Measurements from ENCODE around the gene INTS7. TPM values are rescaled to one million over a fixed set of nuclear protein-coding genes. Genes with fewer than 3 reads are reported as not detected.
A peak's percentile ranks its signal among the peaks of the same experiment; 100 is the strongest.

The INTS7 gene
- total and polyA plus RNA-seq, 11 donors = 3.6 to 12.9 (median 9.1) TPM

DNA sequence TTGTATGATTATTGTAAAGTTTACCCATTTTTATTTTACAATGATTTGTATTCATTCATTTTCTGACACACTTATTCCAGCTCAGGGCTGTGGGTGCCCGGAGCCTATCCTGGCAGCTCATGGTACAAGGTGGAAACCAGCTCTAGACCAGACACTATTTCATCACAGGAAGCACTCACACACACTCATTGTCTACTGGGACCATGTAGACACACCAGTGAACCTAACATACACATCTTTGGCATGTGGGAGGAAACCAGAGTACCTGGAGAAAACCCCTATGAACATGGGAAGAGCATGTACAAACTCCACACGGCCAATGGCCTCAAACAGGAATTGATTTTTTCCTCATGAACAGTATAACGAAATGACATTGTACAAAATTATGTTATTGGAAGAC, 2.5 kb upstream of the INTS7 start:
- no peak overlapping the region for H3K27ac ChIP-seq
- WGBS, 4 donors = 66 to 75% (median 68%) methylated on average over 3 of the region's 3 CpGs
- no peaks in the 10 kb centered on the region for H3K36me3 ChIP-seq
- ATAC-seq = no peak
- DNase-seq = no peak
- no peaks in the 10 kb centered on the region for H3K9me3 ChIP-seq
- no peak overlapping the region for H3K4me3 ChIP-seq
- peaks cover 0 to 27% (median 15%) of the 10 kb centered on the region in 12 donors for H3K4me1 ChIP-seq
- TF ChIP-seq POLR2A (IDR thresholded peaks at IDR 0.05) = no peak
- TF ChIP-seq, protein P1, sequence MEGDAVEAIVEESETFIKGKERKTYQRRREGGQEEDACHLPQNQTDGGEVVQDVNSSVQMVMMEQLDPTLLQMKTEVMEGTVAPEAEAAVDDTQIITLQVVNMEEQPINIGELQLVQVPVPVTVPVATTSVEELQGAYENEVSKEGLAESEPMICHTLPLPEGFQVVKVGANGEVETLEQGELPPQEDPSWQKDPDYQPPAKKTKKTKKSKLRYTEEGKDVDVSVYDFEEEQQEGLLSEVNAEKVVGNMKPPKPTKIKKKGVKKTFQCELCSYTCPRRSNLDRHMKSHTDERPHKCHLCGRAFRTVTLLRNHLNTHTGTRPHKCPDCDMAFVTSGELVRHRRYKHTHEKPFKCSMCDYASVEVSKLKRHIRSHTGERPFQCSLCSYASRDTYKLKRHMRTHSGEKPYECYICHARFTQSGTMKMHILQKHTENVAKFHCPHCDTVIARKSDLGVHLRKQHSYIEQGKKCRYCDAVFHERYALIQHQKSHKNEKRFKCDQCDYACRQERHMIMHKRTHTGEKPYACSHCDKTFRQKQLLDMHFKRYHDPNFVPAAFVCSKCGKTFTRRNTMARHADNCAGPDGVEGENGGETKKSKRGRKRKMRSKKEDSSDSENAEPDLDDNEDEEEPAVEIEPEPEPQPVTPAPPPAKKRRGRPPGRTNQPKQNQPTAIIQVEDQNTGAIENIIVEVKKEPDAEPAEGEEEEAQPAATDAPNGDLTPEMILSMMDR (IDR thresholded peaks at IDR 0.05) = no peak
- intact Hi-C loops (cut with DNase I) = loop anchor here in 4 of 10 donors (10.0 kb wide), 3 partner anchors 203 to 417 kb away; partner anchors contain the start of gene LPGAT1 (in 1 of the 4)
- H3K27me3 ChIP-seq = no peaks in the 10 kb centered on the region

DNA sequence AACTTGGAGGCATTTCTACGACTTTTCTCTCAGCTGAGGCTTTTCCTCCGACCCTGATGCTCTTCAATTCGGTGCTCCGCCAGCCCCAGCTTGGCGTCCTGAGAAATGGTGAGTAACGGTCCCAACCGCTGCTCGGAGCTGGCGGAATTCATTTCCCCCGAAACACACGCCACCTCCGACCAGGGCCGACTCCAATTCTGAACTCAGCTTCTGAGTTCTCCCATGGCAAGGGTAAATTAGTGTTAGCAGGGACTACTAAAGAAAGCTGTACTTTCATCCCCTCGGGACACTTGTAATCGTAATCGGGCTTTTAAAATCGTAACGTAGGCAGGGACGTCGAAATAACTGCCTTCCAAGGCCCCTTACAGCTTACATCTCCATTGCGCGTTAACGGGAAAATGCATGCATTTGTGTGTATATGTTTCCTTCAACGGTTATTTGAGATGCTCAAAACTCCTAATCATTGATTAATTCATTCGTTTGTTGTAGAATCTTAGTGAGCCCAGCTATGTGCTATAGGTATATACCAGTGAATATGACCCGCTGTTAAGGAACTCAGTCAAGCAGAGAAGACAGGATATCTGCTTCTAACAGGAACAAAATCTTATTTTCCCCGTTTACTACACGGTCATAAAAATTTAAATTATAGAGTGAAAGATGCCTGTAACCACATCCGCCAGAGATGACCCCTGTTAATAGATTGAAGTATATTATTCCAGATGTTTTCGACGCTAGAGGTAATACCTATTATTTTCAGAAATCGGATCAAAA, 663 bp upstream of the INTS7 start:
- peak overlapping the region; percentile 7 to 79 (median 62) for H3K4me3 ChIP-seq
- ATAC-seq (no peak), DNase-seq (peak in 1 of 5 donors; percentile 54)
- intact Hi-C loops (cut with DNase I) = loop anchor here in 5 of 10 donors (1.0 to 10.0 kb wide), 5 partner anchors 201 to 420 kb away; partner anchors contain the start of gene LPGAT1 (in 1 of the 5)
- 1 to 2% (median 1%) methylated on average over 32 of the region's 32 CpGs for WGBS, 4 donors
- H3K4me1 ChIP-seq = peaks cover 0 to 42% (median 19%) of the 10 kb centered on the region in 12 donors
- TF ChIP-seq POLR2A (IDR thresholded peaks at IDR 0.05) = no peak
- TF ChIP-seq, protein P1 (IDR thresholded peaks at IDR 0.05) = no peak
- peak overlapping the region in 7 of 12 donors; percentile 2 to 93 (median 89) for H3K27ac ChIP-seq
- H3K36me3 ChIP-seq = no peaks in the 10 kb centered on the region
- no peaks in the 10 kb centered on the region for H3K27me3 ChIP-seq
- no peaks in the 10 kb centered on the region for H3K9me3 ChIP-seq

DNA sequence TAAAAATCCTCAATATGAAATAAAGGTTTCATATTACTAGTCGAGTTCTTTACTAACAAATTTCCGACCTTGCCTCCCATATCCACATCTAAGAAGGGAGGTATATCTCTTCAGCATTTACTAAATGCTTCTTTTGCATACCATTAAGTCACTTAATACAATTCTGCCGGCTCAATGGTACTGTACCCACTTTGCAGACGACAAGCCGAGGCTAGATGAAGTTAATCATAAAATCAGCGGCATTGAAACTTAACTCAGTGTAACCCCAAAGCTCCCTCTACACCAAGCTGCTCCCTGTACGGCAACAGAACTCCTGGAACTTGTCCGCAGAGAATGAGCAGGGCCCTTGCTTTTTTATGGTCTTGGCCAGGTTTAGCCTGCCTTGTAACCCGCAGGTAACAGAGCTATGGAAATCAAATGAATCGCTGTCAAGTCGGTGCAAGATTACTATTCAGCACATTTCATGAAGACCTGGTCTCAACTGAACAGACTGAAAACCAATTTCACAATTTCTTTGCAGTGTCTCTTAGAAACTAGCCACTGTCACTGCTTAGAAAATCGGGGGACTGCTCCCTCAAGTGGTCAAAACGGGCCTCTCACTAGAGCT, 738 bp downstream of the INTS7 start:
- H3K4me3 ChIP-seq = peak overlapping the region; percentile 35 to 79 (median 62)
- intact Hi-C loops (cut with DNase I) = loop anchor here in 7 of 10 donors (1.0 to 10.0 kb wide), 7 partner anchors 200 to 422 kb away; partner anchors contain the start of genes LPGAT1 (in 1 of the 7) and NEK2 (in 1 of the 7)
- peak in 1 of 5 donors; percentile 24 for DNase-seq

More for the DNA sequence above, 738 bp downstream of the INTS7 start:
- peak overlapping the region; percentile 72 to 93 (median 88) for H3K27ac ChIP-seq
- H3K9me3 ChIP-seq = no peaks in the 10 kb centered on the region
- H3K27me3 ChIP-seq = no peaks in the 10 kb centered on the region
- peaks cover 0 to 54% (median 22%) of the 10 kb centered on the region in 12 donors for H3K4me1 ChIP-seq
- no peaks in the 10 kb centered on the region for H3K36me3 ChIP-seq
- ATAC-seq = peak; percentile 12 to 30 (median 18)
- TF ChIP-seq, protein P1 (IDR thresholded peaks at IDR 0.05) = no peak
- TF ChIP-seq POLR2A (IDR thresholded peaks at IDR 0.05) = no peak
- WGBS, 4 donors = 2 to 3% (median 3%) methylated on average over 12 to 13 of the region's 13 CpGs
